ENCODE data around the gene MGAM2.

Gene MGAM2

DNA sequence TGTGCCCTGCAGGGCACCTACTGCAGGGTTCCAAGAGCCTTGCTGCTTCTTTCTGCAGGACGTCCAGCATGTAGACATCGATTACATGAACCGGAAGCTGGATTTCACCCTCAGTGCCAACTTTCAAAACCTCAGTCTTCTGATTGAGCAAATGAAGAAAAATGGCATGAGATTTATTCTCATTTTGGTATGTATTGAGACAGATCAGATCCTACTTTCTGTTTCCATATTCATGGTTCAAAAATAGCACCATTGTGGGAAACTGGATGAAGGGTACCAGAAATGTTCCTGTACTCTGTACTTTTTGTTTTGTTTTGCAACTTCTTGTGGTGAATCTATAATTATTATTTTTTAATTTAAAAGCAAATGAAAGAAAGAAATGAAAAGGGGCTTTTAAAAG lies 64.1 kb downstream of the MGAM2 start:
- no peak overlapping the region for H3K4me3 ChIP-seq (ENCODE audit: low read depth, low read length)
- no peak for DNase-seq
- TF ChIP-seq CTCF (IDR thresholded peaks at IDR 0.05; ENCODE audit: low read depth, low read length): no peak
- no peaks in the 10 kb centered on the region for H3K9me3 ChIP-seq
- H3K36me3 ChIP-seq: no peaks in the 10 kb centered on the region
- H3K4me1 ChIP-seq: no peaks in the 10 kb centered on the region
- no peaks in the 10 kb centered on the region for H3K27me3 ChIP-seq

GRCh38 chr7:142176901-142177300 lies 65.4 kb downstream of the MGAM2 start:
- Histone ChIP-seq H3K4me3 (ENCODE audit: low read depth, low read length) (no peak overlapping the region), H3K36me3 (no peaks in the 10 kb centered on the region), H3K27me3 (no peaks in the 10 kb centered on the region), H3K9me3 (no peaks in the 10 kb centered on the region), H3K4me1 (no peaks in the 10 kb centered on the region)
- no peak for DNase-seq
- TF ChIP-seq CTCF (IDR thresholded peaks at IDR 0.05; ENCODE audit: low read depth, low read length): no peak

- no peak for TF ChIP-seq CTCF (IDR thresholded peaks at IDR 0.05; ENCODE audit: low read depth, low read length)
- no peak overlapping the region for H3K4me3 ChIP-seq (ENCODE audit: low read depth, low read length)
- H3K9me3 ChIP-seq: no peaks in the 10 kb centered on the region
- no peaks in the 10 kb centered on the region for H3K27me3 ChIP-seq
- H3K36me3 ChIP-seq: no peaks in the 10 kb centered on the region
- no peaks in the 10 kb centered on the region for H3K4me1 ChIP-seq
- DNase-seq: no peak
Observed at GRCh38 chr7:142177869-142178268, 66.4 kb downstream of the MGAM2 start.

DNA sequence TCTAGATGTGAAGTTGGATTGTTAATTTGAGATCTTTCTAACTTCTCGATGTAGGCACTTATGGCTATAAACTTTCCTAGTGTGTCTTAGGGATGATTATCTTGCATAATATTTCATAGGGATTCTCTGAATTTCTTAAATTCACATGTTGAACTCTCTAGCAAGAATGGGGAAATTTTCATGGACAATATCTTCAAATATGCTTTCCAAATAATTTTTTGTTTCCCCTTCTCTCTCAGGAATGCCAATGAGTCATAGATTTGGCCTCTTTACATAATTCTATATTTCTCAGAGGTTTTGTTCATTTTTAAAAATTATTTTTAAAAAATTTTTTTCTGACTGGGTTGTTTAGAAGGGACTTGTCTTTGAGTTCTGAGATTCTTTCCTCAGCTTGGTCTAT lies 68.9 kb downstream of the MGAM2 start:
- no peaks in the 10 kb centered on the region for H3K9me3 ChIP-seq
- H3K4me3 ChIP-seq (ENCODE audit: low read depth, low read length): no peak overlapping the region
- no peaks in the 10 kb centered on the region for H3K27me3 ChIP-seq
- no peaks in the 10 kb centered on the region for H3K36me3 ChIP-seq
- TF ChIP-seq CTCF (IDR thresholded peaks at IDR 0.05; ENCODE audit: low read depth, low read length): no peak
- H3K4me1 ChIP-seq: no peaks in the 10 kb centered on the region
- DNase-seq: no peak

DNA sequence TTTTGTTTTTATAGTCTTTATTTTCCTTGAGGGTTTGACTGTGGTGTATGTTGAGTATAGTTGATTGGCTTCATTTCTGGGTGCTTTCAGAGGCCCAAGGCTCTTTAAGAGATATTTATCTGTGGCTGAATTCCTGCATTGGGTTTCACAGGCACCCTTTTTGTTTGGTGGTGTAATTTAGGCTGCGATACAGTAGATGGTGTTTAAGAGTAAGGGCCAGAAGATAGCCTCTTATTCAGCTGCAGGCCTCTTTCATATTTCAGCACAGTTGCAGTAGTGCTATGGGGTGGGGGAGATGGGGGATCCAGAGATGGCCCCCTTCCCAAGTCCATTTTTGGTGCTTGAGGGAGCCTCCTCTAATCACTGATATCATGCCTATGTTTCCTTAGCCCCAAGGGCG lies 69.7 kb downstream of the MGAM2 start:
- no peaks in the 10 kb centered on the region for H3K4me1 ChIP-seq

DNA sequence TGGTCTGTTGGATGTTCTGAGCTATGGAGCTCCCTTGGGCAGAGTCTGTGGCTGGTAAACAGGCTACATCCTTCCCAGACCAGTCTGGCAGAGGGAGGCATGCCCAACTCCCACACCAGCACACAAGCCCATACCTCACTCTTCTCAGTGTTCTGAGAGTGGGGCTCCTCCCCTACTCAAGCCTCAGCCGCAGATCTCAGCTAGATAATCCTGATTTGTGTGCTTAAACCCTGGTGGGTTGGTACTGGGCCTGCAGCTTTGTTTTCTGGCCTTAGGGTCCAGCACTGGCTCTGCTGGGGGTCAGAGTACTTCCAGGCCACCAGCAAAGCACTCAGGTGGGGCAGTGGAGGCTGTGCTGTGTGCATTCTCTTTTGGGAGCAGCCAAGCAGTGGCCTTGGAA lies 70.4 kb downstream of the MGAM2 start:
- Histone ChIP-seq H3K36me3 (no peaks in the 10 kb centered on the region), H3K9me3 (no peaks in the 10 kb centered on the region), H3K4me1 (no peaks in the 10 kb centered on the region), H3K27me3 (no peaks in the 10 kb centered on the region), H3K4me3 (ENCODE audit: low read depth, low read length) (no peak overlapping the region)
- no peak for TF ChIP-seq CTCF (IDR thresholded peaks at IDR 0.05; ENCODE audit: low read depth, low read length)
- no peak for DNase-seq

More for the DNA sequence above, 69.7 kb downstream of the MGAM2 start:
- Histone ChIP-seq H3K36me3 (no peaks in the 10 kb centered on the region), H3K27me3 (no peaks in the 10 kb centered on the region), H3K4me3 (ENCODE audit: low read depth, low read length) (no peak overlapping the region), H3K9me3 (no peaks in the 10 kb centered on the region)
- no peak for DNase-seq
- no peak for TF ChIP-seq CTCF (IDR thresholded peaks at IDR 0.05; ENCODE audit: low read depth, low read length)
